ENCODE results near the gene GMCL1. TPM values are rescaled to one million over a fixed set of nuclear protein-coding genes. Genes with fewer than 3 reads are reported as not detected.

The GMCL1 gene, protein sequence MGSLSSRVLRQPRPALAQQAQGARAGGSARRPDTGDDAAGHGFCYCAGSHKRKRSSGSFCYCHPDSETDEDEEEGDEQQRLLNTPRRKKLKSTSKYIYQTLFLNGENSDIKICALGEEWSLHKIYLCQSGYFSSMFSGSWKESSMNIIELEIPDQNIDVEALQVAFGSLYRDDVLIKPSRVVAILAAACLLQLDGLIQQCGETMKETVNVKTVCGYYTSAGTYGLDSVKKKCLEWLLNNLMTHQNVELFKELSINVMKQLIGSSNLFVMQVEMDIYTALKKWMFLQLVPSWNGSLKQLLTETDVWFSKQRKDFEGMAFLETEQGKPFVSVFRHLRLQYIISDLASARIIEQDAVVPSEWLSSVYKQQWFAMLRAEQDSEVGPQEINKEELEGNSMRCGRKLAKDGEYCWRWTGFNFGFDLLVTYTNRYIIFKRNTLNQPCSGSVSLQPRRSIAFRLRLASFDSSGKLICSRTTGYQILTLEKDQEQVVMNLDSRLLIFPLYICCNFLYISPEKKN
- 2.2 and 4.6 TPM in 2 replicates for total RNA-seq (2014; rRNA removed; shearing (Covaris generic); ENCODE audit: low replicate concordance)

DNA sequence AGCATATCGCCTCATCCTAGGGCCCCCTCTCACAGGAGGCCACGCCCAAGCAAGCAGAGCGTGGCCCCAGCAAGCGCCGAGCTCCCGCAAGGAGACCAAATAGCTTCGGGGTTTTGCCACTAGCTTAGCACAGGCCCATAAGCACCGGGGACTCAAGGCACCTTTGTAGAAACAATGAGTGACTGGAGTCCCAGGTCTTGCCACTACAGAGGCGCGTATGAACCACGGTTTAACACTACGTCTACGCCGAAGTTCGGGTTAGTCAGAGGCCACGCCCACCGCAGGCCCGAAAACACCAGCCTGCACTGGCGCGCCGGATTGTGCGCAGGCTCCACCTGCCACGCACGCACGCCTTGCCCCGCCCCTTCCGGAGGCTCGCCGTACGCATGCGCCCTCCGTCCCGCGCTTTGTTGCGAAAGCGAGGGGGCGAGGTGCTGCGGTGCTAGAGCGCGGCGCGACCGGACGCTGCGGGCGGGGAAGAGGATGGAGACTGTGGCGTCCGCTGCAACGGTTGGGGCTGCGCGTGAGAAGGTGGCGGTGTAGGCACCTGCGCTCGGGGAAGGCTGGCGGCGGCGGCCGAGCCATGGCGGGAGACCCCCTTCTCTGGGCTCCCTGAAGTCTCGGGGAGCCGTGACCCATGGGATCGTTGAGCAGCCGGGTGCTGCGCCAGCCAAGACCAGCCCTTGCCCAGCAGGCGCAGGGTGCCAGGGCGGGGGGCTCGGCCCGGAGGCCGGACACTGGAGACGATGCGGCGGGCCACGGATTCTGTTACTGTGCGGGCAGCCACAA lies at the start of gene GMCL1:
TSS of gene GMCL1 (plus strand) at position 405 of the 789 bp plus-strand sequence. CDS start at position 638, 233 bp downstream.
- Histone ChIP-seq H3K27me3 (no peaks in the 10 kb centered on the region), H3K4me3 (peak within 1 kb of the TSS; percentile 91), H3K36me3 (no peaks in the 10 kb centered on the region; the same call in 1 of the 2 replicates), H3K9me3 (no peaks in the 10 kb centered on the region)
- DNase-seq, result peak; percentile 95

DNA sequence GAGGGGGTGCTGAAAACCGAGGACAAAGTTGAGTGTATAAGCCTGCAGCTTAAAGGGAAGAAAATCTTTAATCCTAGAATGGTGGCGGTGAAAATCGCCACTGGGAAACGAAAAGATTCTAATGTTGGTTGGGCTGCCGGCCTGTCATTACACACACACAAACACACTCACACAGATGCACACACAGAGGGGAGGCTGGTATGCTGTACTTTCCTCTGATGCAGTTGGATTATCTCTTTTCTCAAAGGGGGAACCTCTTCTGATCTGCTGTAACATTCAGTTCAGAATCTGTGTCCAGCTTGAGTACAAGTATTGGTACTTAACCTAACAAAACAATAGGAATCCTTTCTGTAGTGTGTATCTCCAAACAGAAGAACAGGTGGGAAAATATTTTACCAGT lies 48.5 kb upstream of the GMCL1 start:
- no peak for DNase-seq
- Histone ChIP-seq H3K27me3 (no peaks in the 10 kb centered on the region), H3K4me3 (no peak overlapping the region), H3K9me3 (no peaks in the 10 kb centered on the region), H3K36me3 (no peaks in the 10 kb centered on the region)

DNA sequence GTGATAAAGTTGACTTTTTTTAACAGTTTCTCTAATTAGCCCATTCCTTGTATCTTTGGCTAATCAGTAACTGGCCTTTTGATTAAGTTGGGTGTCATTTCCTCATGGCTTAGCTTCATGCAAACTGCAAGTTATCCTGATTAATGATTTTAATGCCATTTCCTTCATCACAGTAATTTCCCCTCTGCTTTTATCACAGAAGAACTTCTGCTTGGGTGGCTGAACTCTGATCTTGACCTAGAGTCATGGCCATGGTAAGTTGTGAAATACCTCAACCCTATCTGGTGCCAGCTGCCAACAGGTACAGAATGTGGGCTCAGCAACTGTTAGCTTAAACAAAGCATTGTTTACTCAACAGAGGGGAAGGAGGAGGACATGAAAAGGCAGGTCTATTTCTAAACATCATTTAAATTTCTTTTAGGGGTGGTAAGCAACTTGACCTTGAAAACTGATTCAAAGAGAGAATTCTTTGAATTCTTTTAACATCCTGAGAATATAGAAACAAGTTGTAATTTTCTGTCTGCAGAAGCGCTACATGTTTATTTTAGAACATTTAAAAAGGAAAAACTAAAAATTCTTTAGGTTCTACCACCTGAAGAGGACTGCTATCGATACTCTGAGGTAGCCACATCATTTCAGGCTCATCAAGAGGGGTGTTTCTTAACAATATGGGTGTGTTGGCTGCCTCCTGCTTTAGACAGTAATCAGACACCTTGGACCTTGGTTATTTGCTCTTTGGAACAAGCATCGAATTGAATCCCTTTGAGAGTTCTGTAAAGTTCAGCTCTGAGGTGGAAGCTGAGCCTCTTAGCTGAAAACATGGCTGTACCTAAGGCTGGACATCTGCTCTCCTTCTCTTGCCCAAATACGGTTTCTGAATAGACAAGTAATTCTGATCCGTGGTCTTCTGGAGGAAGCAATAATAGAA lies 47.9 kb upstream of the GMCL1 start:
- H3K4me3 ChIP-seq, result no peak overlapping the region
- no peak for DNase-seq
- H3K27me3 ChIP-seq, result no peaks in the 10 kb centered on the region
- no peaks in the 10 kb centered on the region for H3K9me3 ChIP-seq
- H3K36me3 ChIP-seq, result no peaks in the 10 kb centered on the region

DNA sequence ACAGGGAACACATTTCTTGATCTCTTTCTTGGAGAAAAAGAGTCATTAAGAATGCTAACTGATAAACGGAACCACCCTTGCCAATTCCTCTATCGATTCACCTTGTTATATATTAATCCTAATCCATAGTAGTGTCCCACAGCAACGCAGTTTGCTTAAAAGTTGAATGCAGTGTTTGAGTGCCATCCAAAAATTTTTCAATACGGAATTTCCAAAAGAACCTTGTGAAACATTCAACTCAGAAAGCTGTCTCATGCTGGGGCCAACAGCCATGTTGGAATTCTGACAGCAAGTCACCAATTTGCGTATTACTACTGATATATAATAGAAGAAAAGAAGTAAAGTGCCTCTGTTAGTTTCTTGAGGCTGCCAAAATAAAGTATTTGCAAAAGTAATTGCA lies 45.2 kb upstream of the GMCL1 start:
- Histone ChIP-seq H3K36me3 (no peaks in the 10 kb centered on the region), H3K4me3 (no peak overlapping the region), H3K27me3 (no peaks in the 10 kb centered on the region), H3K9me3 (no peaks in the 10 kb centered on the region)
- DNase-seq, result no peak

DNA sequence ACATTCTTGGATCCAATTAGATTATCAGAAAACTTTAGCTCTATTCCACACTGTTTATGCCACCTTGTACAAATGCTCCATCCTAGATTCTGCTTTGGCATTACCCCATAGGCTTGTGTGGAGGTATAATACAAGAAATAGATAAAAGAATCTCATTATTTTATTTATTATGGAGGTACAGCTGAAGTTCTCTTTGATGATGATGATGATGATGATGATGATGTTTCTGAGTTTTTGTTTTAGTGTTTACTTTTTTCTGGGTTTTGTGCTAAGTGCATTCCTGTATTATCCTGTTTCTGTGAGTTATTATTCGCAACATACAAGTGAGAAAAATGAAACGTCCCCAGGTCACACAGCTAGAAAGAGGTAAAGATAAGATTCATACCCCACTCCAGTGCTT lies 44.1 kb upstream of the GMCL1 start:
- Histone ChIP-seq H3K36me3 (no peaks in the 10 kb centered on the region), H3K27me3 (no peaks in the 10 kb centered on the region), H3K4me3 (no peak overlapping the region), H3K9me3 (no peaks in the 10 kb centered on the region)
- no peak for DNase-seq

DNA sequence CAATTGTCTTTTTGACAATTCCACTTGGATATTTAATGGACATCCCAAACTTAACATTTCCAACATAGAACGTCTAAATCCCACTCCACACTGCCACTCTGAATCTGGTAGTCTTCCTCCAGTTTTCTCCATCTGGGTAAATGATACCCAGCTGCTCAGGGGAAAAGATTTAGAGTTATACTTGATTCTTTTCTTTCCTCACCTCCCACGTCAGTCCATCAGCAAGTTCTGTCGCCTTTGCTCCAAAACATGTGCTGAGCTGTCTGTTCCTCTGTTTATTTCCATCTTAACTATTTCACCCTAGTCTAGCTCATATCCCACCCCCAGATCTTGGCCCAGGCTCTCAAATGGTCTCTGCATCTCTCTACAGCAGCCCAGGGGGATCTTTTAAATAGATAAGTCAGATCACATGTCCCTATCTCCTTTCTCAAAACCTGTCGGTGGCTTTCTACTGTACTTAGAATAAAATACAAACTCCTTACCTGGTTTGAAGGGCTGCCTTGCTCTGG lies 43.4 kb upstream of the GMCL1 start:
- DNase-seq, result no peak
- no peaks in the 10 kb centered on the region for H3K36me3 ChIP-seq
- H3K4me3 ChIP-seq, result no peak overlapping the region
- H3K27me3 ChIP-seq, result no peaks in the 10 kb centered on the region
- H3K9me3 ChIP-seq, result no peaks in the 10 kb centered on the region

DNA sequence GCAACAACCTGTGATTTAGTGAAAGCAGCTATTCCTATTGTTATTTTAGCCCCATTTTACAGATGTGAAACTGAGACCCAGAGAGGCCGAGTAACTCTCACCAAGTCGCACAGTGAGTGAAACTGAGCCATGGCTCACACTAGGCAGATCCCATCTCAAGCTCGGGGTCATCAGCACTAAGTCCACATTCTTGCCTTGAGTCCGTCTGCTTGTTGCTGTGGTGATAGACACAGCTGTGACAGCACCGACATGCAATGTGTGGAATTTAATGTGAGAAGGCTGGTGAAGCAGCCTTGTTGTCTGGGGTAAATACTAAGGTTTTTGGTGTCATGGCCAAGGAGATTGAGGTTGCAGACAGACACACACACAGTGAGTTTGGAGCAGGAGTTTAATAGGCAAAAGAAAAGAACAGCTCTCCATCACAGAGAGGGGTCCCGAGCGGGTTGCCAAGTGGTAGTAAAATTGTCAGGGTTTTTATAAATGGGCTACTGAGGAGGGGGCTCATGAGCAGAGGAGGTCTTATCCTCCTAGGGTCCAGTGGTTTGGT lies 40.2 kb upstream of the GMCL1 start:
- H3K36me3 ChIP-seq, result no peaks in the 10 kb centered on the region
- no peak for DNase-seq
- H3K27me3 ChIP-seq, result no peaks in the 10 kb centered on the region
- H3K4me3 ChIP-seq, result no peak overlapping the region
- H3K9me3 ChIP-seq, result no peaks in the 10 kb centered on the region

DNA sequence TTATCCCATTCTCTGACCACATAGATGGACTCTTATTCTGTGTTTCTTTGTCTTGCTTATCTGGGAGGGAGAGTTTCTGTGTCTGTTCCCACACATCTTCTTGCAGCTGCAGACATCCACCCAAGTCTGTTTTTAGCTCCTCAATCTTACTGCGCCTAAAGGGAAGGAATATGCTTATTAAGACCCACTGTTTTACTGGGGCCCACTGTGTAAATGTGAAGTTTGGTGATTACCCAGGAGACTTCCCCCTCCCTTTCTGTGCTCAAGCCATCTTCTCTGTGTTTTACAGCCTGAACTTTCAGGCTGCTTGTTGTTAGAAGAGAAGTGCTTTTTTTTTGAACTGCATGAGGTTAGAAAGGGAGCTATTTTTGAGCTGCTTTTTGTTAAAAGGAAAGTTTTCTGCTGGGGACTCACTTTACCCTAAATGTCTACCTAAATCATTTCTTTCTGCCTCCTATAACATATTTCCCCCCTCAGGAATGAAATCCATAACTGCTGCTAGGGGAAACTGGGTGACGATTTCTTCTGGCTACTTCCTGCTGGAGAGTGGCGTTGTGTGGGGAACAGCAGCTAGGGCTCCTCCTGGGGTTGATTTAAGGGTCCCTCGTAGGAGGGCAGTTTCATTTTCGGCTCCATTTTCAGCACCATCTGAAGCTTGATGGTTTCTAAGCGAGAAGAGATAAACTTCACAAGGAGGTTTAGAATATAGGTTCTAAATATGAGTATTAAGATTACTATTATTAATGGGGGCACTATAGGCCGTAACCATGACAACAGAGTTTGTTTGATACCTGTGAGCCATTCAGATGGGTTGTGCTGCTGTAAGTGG lies 39.5 kb upstream of the GMCL1 start:
- H3K9me3 ChIP-seq, result no peaks in the 10 kb centered on the region
- no peak overlapping the region for H3K4me3 ChIP-seq
- H3K27me3 ChIP-seq, result no peaks in the 10 kb centered on the region
- no peak for DNase-seq
- H3K36me3 ChIP-seq, result no peaks in the 10 kb centered on the region

DNA sequence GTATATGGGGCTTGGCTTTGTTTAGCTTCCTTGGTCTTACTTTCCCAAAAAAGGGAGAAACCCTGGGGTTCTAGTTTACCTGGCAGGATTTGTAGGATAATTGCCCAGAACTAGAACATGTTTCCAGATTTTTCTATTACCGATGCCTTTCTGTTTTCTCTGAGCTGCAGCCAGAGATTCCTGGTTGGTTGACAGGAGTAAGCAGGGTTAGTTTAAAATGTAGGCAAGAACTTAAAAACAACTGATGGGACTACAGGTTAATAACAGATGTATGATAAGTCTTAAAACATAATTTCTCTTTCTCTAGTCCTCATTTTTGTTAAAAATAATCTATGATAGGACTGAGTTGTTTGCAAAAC lies 38.9 kb upstream of the GMCL1 start:
- Histone ChIP-seq H3K9me3 (no peaks in the 10 kb centered on the region), H3K27me3 (no peaks in the 10 kb centered on the region), H3K36me3 (no peaks in the 10 kb centered on the region), H3K4me3 (no peak overlapping the region)
- DNase-seq, result no peak

DNA sequence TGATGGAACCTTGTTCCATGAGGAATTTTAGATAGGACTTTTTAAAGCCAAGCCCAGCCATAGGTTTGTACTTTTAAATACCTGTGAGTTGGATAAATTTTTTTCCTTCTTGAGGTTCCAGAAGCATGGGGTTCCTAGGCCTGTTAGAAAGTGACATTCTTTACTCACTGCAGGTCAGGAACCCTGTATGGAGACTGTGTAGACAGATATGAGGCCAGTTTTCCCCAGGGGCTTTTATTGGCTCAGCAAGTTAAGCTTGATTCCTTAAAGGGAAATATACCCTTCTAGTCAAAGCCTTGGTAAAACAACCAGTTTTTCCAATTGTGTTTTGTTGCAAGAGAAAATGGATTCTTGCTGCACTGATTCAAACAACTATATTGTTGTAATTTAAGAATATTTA lies 38.4 kb upstream of the GMCL1 start:
- no peak for DNase-seq
- Histone ChIP-seq H3K4me3 (no peak overlapping the region), H3K36me3 (no peaks in the 10 kb centered on the region), H3K9me3 (no peaks in the 10 kb centered on the region), H3K27me3 (no peaks in the 10 kb centered on the region)

DNA sequence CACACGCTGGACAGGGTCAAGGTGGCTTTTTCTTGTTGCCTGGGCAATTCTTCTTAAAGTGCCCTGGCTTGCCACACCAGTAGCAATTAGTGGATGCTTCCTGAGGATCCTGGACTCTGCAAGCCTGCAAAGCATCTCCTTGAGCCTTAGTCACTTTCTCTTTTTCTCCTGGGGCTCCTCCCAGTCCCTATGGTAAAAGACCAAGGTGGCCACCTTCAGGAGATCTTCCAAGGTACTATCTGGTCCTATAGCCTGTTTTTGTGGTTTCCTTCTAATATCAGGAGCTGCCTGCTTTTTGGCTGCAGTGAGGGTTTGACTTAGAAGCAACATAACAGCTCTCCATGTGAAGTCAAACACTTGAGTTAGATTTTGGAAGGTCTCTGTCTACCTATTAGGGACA lies 33.3 kb upstream of the GMCL1 start:
- no peak for DNase-seq
- H3K27me3 ChIP-seq, result no peaks in the 10 kb centered on the region
- H3K9me3 ChIP-seq, result no peaks in the 10 kb centered on the region
- H3K4me3 ChIP-seq, result no peak overlapping the region
- H3K36me3 ChIP-seq, result no peaks in the 10 kb centered on the region

DNA sequence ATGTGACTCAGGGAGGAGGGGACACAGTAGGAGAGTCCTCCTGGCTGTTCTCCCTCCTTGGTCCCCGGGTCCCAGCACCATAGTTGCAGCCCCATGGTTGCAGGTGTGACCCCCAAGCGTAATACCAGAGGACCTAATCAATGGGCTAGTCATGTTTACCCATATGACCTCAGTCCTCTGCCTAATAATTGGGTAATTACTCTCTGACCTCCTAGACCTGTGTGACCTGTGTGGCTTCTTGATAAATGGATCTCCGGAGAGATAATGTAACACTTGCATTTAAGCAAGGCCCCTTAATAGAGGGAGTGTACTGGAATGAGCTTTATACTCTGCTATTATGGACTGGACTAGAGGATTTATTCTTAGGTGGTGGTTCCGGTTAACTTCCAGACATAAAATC lies 32.2 kb upstream of the GMCL1 start:
- DNase-seq, result no peak

DNA sequence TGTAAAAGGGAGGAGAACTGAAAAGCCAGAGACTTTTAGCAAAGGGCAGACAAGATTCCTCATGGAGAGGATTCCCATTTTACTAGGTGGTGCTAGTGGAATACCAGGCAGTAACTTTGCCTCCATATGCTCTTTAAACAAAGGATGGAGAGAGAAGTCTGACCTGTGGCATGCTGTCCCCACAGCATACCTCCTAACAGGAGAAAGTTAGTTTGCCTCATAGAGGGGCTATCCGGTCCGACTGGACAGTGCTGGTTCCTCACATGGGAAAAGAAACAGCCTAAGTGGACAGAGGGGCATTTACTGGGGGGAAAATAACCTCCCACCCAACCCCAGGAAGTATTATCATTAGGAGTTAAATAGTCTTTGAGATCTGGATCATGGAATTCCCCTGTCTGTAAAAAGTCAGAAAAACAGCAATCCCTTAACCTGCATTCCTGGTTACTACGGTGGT lies 31.6 kb upstream of the GMCL1 start:
- DNase-seq, result no peak
- no peaks in the 10 kb centered on the region for H3K9me3 ChIP-seq
- no peaks in the 10 kb centered on the region for H3K36me3 ChIP-seq
- H3K27me3 ChIP-seq, result no peaks in the 10 kb centered on the region
- H3K4me3 ChIP-seq, result peak overlapping the region; percentile 36; the same call in 1 of the 2 replicates

More for the DNA sequence above, 32.2 kb upstream of the GMCL1 start:
- H3K9me3 ChIP-seq, result no peaks in the 10 kb centered on the region
- no peaks in the 10 kb centered on the region for H3K36me3 ChIP-seq
- no peak overlapping the region for H3K4me3 ChIP-seq
- no peaks in the 10 kb centered on the region for H3K27me3 ChIP-seq

DNA sequence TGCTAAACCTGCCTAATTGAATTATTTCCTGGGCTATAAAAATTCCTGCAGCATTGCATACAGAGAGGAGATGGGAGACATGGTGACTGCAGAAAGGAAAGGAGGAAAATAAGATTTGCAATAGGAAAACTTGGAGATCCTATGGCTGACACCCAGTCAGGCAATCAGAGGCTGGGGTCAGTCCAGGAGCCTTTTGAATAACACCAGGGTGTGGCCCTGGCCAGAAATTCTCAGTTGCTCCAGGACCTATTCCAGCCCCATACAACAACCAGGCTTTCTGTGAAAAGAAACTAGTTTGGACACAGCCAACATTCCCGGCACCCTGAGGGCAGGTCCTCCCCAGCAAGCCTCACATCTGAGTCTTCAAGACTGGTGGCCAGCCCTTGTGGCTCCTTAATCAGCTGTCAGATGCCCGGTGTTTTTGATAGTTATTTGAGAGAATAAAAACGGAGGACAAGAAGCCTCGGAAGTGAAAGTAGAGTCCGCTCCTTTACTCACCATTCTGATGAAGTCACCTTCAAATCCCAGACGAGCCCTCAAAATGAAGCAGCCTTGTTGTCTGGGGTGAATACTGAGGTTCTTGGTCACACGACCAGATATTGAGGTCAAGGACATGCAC lies 31.1 kb upstream of the GMCL1 start:
- no peaks in the 10 kb centered on the region for H3K9me3 ChIP-seq
- peak overlapping the region; percentile 36 for H3K4me3 ChIP-seq
- H3K27me3 ChIP-seq, result no peaks in the 10 kb centered on the region
- peak; percentile 49 for DNase-seq
- H3K36me3 ChIP-seq, result no peaks in the 10 kb centered on the region

DNA sequence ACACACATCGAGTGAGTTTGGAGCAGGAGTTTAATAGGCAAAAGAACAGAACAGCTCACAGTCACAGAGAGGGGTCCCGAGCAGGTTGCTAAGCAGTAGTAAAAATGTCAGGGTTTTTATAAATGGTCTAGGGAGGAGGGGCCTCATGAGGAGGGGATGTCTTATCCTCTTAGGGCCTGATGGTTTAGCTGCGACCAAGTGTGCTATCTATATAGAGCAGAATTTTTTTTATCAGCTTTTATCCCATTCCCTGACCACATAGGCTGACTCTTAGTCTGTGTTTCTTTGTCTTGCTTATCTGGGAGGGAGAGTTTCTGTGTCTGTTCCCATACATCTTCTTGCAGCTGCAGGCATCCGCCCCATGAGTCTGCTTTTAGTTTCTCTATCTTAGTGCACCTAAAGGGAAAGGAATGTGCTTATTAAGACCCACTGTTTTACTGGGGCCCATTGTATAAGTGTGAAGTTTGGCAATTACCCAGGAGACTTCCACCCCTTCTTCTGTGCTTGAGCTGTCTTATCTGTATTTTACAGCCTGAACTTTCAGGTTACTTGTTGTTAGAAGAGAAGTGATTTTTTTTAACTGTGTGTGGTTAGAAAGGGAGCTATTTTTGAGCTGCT lies 30.4 kb upstream of the GMCL1 start:
- DNase-seq, result no peak
- Histone ChIP-seq H3K36me3 (no peaks in the 10 kb centered on the region), H3K27me3 (no peaks in the 10 kb centered on the region), H3K9me3 (no peaks in the 10 kb centered on the region), H3K4me3 (peak overlapping the region; percentile 36)

Measured in MG63 (cell line).